H9 (cell line): ENCODE data around the gene COL8A1. TPM values are rescaled to one million over a fixed set of nuclear protein-coding genes. Genes with fewer than 3 reads are reported as not detected.

Source experiments
- DNase-seq: peaks from one replicate; pipeline ENCODE4 v3.0.0-alpha.2; 2017
- H2AFZ ChIP-seq: one replicate; pipeline ENCODE4 v1.6.1; 2013; ENCODE audit warnings: mild to moderate bottlenecking, low read length, control low read depth, moderate library complexity
- H2AK5ac ChIP-seq: 2 replicates; pipeline ENCODE4 v1.6.1; 2013; ENCODE audit warnings: low read length, control low read depth, mixed read lengths; ENCODE audit not compliant: insufficient read length
- H2BK120ac ChIP-seq: one replicate; pipeline ENCODE4 v1.6.1; 2013; ENCODE audit warnings: low read depth, mild to moderate bottlenecking, low read length, control low read depth, inconsistent platforms; ENCODE audit not compliant: poor library complexity, severe bottlenecking
- H2BK12ac ChIP-seq: 2 replicates; pipeline ENCODE4 v1.6.1; 2013; ENCODE audit warnings: low read length, control low read depth, mixed read lengths, low read depth; ENCODE audit not compliant: insufficient read length
- H2BK15ac ChIP-seq: 2 replicates; pipeline ENCODE4 v1.6.1; 2013; ENCODE audit warnings: low read depth, low read length, control low read depth
- H2BK20ac ChIP-seq: one replicate; pipeline ENCODE4 v1.6.1; 2013; ENCODE audit warnings: low read depth, mild to moderate bottlenecking, low read length, control low read depth, inconsistent platforms; ENCODE audit not compliant: poor library complexity, severe bottlenecking
- H2BK5ac ChIP-seq: 2 replicates; pipeline ENCODE4 v1.6.1; 2013; ENCODE audit warnings: low read length, control low read depth, mixed read lengths; ENCODE audit not compliant: insufficient read length
- H3K14ac ChIP-seq: 2 replicates; pipeline ENCODE4 v1.6.1; 2013; ENCODE audit warnings: low read length, control low read depth; ENCODE audit not compliant: insufficient read depth
- H3K18ac ChIP-seq: 2 replicates; pipeline ENCODE4 v1.6.1; 2013; ENCODE audit warnings: low read depth, mild to moderate bottlenecking, mixed read lengths, low read length, control low read depth; ENCODE audit not compliant: insufficient read length
- H3K23ac ChIP-seq: 2 replicates; pipeline ENCODE4 v1.6.1; 2013; ENCODE audit warnings: low read length, control low read depth, mixed read lengths, low read depth; ENCODE audit not compliant: insufficient read length
- H3K23me2 ChIP-seq: 2 replicates; pipeline ENCODE4 v1.6.1; 2013; ENCODE audit warnings: low read depth, mild to moderate bottlenecking, mixed read lengths, low read length, control low read depth; ENCODE audit not compliant: insufficient read length, poor library complexity, severe bottlenecking
- H3K27ac ChIP-seq: 2 replicates; pipeline ENCODE4 v1.5.1; 2013; ENCODE audit warnings: low read length, control low read depth, mixed read lengths, low read depth; ENCODE audit not compliant: insufficient read length
- H3K27me3 ChIP-seq: 2 replicates; pipeline ENCODE4 v1.6.1; 2013; ENCODE audit warnings: low read length, control low read depth, inconsistent platforms; ENCODE audit not compliant: insufficient read depth
- H3K4ac ChIP-seq: 2 replicates; pipeline ENCODE4 v1.6.1; 2013; ENCODE audit warnings: low read depth, mild to moderate bottlenecking, control low read depth, inconsistent platforms, low read length, moderate library complexity
- H3K4me1 ChIP-seq: 2 replicates; pipeline ENCODE4 v1.6.1; 2013; ENCODE audit warnings: low read length, control low read depth, inconsistent platforms; ENCODE audit not compliant: insufficient read depth
- H3K4me2 ChIP-seq: 2 replicates; pipeline ENCODE4 v1.6.1; 2013; ENCODE audit warnings: low read length, control low read depth, mixed read lengths; ENCODE audit not compliant: insufficient read length, insufficient read depth
- H3K56ac ChIP-seq: 2 replicates; pipeline ENCODE4 v1.6.1; 2013; ENCODE audit warnings: low read depth, mild to moderate bottlenecking, mixed read lengths, low read length, control low read depth; ENCODE audit not compliant: insufficient read length
- H3K79me1 ChIP-seq: 2 replicates; pipeline ENCODE4 v1.6.1; 2013; ENCODE audit warnings: low read depth, mild to moderate bottlenecking, moderate library complexity, low read length, control low read depth, inconsistent platforms; ENCODE audit not compliant: insufficient read depth, poor library complexity, severe bottlenecking
- H3K79me2 ChIP-seq: 2 replicates; pipeline ENCODE4 v1.6.1; 2013; ENCODE audit warnings: low read length, control low read depth, inconsistent platforms; ENCODE audit not compliant: insufficient read depth
- H3K9ac ChIP-seq: 2 replicates; pipeline ENCODE4 v1.6.1; 2013; ENCODE audit warnings: low read length, control low read depth, mixed read lengths; ENCODE audit not compliant: insufficient read length; ENCODE audit errors: extremely low read depth
- H3K9me3 ChIP-seq: one replicate; pipeline ENCODE4 v1.6.1; 2013; ENCODE audit warnings: low read depth, low read length, inconsistent platforms; ENCODE audit not compliant: control insufficient read depth
- H3T11ph ChIP-seq: one replicate; pipeline ENCODE4 v1.6.1; 2013; ENCODE audit warnings: mild to moderate bottlenecking, low read length, control low read depth, inconsistent platforms
- H4K20me1 ChIP-seq: one replicate; pipeline ENCODE4 v1.6.1; 2013; ENCODE audit not compliant: control insufficient read depth, insufficient read length, insufficient read depth
- H4K5ac ChIP-seq: 2 replicates; pipeline ENCODE4 v1.6.1; 2013; ENCODE audit warnings: low read depth, mild to moderate bottlenecking, mixed read lengths, low read length, control low read depth; ENCODE audit not compliant: insufficient read length
- H4K8ac ChIP-seq: replicated peaks from 2 replicates; pipeline ENCODE4 v1.6.1; 2013; ENCODE audit warnings: low read length, control low read depth, mixed read lengths, low read depth; ENCODE audit not compliant: insufficient read length
- H4K91ac ChIP-seq: 2 replicates; pipeline ENCODE4 v1.6.1; 2013; ENCODE audit warnings: low read depth, mild to moderate bottlenecking, moderate library complexity, mixed read lengths, low read length, control low read depth; ENCODE audit not compliant: insufficient read length
- H3K27ac Mint-ChIP-seq, 3 experiments: 2 replicates in 2 of 3; 3 replicates in 1 of 3; pipeline ENCODE4 v1.8.0; 2020 to 2021; ENCODE audit warnings: mixed read lengths in 3 of 3, mild to moderate bottlenecking in 1 of 3, moderate library complexity in 1 of 3
- H3K27me3 Mint-ChIP-seq: 2 replicates; pipeline ENCODE4 v1.8.0; 2021; ENCODE audit warnings: low read depth, mild to moderate bottlenecking, moderate library complexity, mixed read lengths
- H3K36me3 Mint-ChIP-seq, 3 experiments: 2 replicates in 2 of 3; 3 replicates in 1 of 3; pipeline ENCODE4 v1.8.0; 2020 to 2021; ENCODE audit warnings: low read depth in 3 of 3, mixed read lengths in 3 of 3; ENCODE audit not compliant: insufficient read depth in 1 of 3
- H3K4me1 Mint-ChIP-seq, 2 experiments: 2 replicates each; pipeline ENCODE4 v1.8.0; 2020; ENCODE audit warnings: mixed read lengths in 2 of 2
- H3K4me3 Mint-ChIP-seq, 2 experiments: 2 replicates in 1 of 2; 3 replicates in 1 of 2; pipeline ENCODE4 v1.8.0; 2020 to 2021; ENCODE audit warnings: mild to moderate bottlenecking in 2 of 2, mixed read lengths in 2 of 2, moderate library complexity in 1 of 2
- H3K9me3 Mint-ChIP-seq, 2 experiments: 2 replicates in 1 of 2; 3 replicates in 1 of 2; pipeline ENCODE4 v1.8.0; 2020; ENCODE audit warnings: mild to moderate bottlenecking in 2 of 2, mixed read lengths in 2 of 2, moderate library complexity in 1 of 2
- WGBS: extraction: QIAGEN DNeasy Blood & Tissue Kit; methylation state at CpG from one replicate; pipeline ENCODE4 v1.1.7; 2013; ENCODE audit warnings: missing lambda C conversion rate, low lambda C conversion rate, mixed read lengths; ENCODE audit not compliant: insufficient read length; ENCODE audit errors: extremely low coverage; 5-methylcytosine and 5-hydroxymethylcytosine counted together
- total RNA-seq: library from RNA; stranded (reverse); gene quantifications from 2 replicates; pipeline ENCODE4 v1.2.1, GENCODE V29; 2021
- TF ChIP-seq, protein P1 (sequence below): fragments of 200-600 bp; sonication (generic); conservative IDR thresholded peaks from 3 replicates; pipeline ENCODE4 v1.8.0; 2021; ENCODE audit warnings: antibody characterized with exemption, mild to moderate bottlenecking

Gene COL8A1
- total RNA-seq, 1 experiment from 2014 or later = 0.17 TPM

DNA sequence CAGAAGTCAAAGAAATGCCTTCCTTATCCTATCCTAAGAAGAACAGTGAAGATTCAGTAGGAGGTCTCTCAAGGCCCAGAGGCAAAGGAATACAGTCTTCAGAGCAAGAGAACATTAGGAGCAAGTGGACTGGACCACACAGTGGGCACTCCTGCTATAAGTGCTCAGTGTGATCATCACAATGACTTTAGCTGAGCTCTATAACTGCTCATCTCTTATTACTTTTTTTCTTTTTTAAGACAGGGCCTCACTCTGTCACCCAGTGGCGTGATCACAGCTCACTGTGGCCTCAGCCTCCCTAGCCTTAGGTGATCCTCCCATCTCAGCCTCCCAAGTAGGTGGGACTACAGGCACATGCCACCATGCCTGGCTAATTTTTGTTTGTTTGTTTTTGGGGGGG, 48.1 kb downstream of the COL8A1 start:
- H3K4me1 Mint-ChIP-seq = no peaks in the 10 kb centered on the region
- TF ChIP-seq, protein P1, sequence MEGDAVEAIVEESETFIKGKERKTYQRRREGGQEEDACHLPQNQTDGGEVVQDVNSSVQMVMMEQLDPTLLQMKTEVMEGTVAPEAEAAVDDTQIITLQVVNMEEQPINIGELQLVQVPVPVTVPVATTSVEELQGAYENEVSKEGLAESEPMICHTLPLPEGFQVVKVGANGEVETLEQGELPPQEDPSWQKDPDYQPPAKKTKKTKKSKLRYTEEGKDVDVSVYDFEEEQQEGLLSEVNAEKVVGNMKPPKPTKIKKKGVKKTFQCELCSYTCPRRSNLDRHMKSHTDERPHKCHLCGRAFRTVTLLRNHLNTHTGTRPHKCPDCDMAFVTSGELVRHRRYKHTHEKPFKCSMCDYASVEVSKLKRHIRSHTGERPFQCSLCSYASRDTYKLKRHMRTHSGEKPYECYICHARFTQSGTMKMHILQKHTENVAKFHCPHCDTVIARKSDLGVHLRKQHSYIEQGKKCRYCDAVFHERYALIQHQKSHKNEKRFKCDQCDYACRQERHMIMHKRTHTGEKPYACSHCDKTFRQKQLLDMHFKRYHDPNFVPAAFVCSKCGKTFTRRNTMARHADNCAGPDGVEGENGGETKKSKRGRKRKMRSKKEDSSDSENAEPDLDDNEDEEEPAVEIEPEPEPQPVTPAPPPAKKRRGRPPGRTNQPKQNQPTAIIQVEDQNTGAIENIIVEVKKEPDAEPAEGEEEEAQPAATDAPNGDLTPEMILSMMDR = no peak
- Histone ChIP-seq H4K8ac (no peak overlapping the region), H4K20me1 (no peaks in the 10 kb centered on the region), H3K79me2 (no peaks in the 10 kb centered on the region), H2BK5ac (no peak overlapping the region), H3K27me3 (no peaks in the 10 kb centered on the region), H4K91ac (no peak overlapping the region), H2AFZ (no peak overlapping the region), H3K18ac (no peak overlapping the region), H3K56ac (no peak overlapping the region), H3K4me2 (no peak overlapping the region), H3K23ac (no peak overlapping the region), H2BK120ac (no peak overlapping the region), H3K4me1 (no peaks in the 10 kb centered on the region; the same call in 1 of the 2 replicates), H2BK20ac (no peak overlapping the region), H4K5ac (no peak overlapping the region), H3T11ph (no peak overlapping the region), H3K9me3 (no peaks in the 10 kb centered on the region), H3K27ac (no peak overlapping the region), H2BK12ac (no peak overlapping the region), H3K9ac (no peak overlapping the region), H2BK15ac (no peak overlapping the region), H3K79me1 (no peaks in the 10 kb centered on the region), H3K23me2 (no peaks in the 10 kb centered on the region), H3K4ac (no peak overlapping the region), H3K14ac (no peak overlapping the region), H2AK5ac (no peak overlapping the region)
- H3K36me3 Mint-ChIP-seq = no peaks in the 10 kb centered on the region
- H3K9me3 Mint-ChIP-seq = no peaks in the 10 kb centered on the region
- no peaks in the 10 kb centered on the region for H3K27me3 Mint-ChIP-seq
- H3K27ac Mint-ChIP-seq = no peak overlapping the region
- no peak for DNase-seq
- H3K4me3 Mint-ChIP-seq = no peak overlapping the region
- no CpG with 5 or more reads among the region's 1 CpG for WGBS
